Astrocyte (in vitro differentiated cells and primary cell): ENCODE data around the gene RALB.

Experiments used
- CTCF ChIP-seq: IDR thresholded peaks from 2 replicates; pipeline ENCODE4 v1.5.1; 2011; ENCODE audit warnings: low read depth, mild to moderate bottlenecking, inconsistent platforms, low read length, moderate library complexity; ENCODE audit not compliant: insufficient read depth
- EZH2 ChIP-seq: IDR thresholded peaks from 2 replicates; pipeline ENCODE4 v1.6.1; 2012; ENCODE audit warnings: mild to moderate bottlenecking, low read length, inconsistent platforms; ENCODE audit not compliant: insufficient read depth

GRCh38 chr2:120313695-120314615 is 61.3 kb downstream of the RALB start:
- no peak for TF ChIP-seq CTCF
- peak; percentile 29 for TF ChIP-seq EZH2
